ENCODE results near the gene EPAS1.

Gene EPAS1

GRCh38 chr2:46435353-46435752 is 138.1 kb downstream of the EPAS1 start:
- peaks cover 4% of the 10 kb centered on the region for H3K27me3 Mint-ChIP-seq
- no peaks in the 10 kb centered on the region for H3K36me3 Mint-ChIP-seq
- H3K4me3 Mint-ChIP-seq: no peak overlapping the region
- H3K4me1 Mint-ChIP-seq: peaks cover 29% of the 10 kb centered on the region
- CTCF ChIA-PET: no interaction called here
- H3K9me3 Mint-ChIP-seq: no peaks in the 10 kb centered on the region
- no peak overlapping the region for H3K27ac Mint-ChIP-seq
- no peak for DNase-seq

DNA sequence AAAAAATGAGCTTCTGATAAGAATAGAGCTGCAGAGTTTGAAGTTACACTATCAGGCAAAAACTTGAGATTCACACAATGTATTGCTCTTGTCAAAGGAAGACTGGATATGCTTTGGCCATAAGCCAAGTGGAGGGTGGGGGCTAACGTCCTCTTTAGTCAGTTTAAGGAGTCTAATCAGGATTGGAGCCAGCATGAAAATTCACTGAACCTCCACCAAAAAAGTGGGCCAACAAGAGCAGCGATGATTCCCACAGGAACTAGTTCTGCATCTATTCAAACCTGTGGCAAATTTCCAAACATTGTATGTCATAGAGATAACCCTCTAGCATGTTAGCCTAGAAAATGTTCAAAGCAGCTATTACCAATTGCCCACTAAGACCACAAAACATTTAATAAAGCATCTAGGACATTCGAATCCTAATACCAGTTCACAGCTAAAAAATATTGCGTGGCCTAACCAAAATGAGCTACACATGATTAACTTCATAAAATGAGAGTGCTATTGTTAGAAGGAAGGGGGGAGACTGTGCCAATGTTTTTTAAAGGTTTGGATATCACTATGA is 138.7 kb downstream of the EPAS1 start:
- H3K36me3 Mint-ChIP-seq: no peaks in the 10 kb centered on the region
- no peaks in the 10 kb centered on the region for H3K9me3 Mint-ChIP-seq
- H3K27ac Mint-ChIP-seq: no peak overlapping the region
- CTCF ChIA-PET: no interaction called here
- H3K4me1 Mint-ChIP-seq: peaks cover 28% of the 10 kb centered on the region
- peaks cover 5% of the 10 kb centered on the region for H3K27me3 Mint-ChIP-seq
- no peak for DNase-seq
- no peak overlapping the region for H3K4me3 Mint-ChIP-seq

All from activated naive CD4-positive, alpha-beta T cell treated with anti-CD3 and anti-CD28 coated beads, Interleukin-2, amount 10 ng/mL, durations not matched to agents 7 days and 5 days (primary cell).